Mesendoderm (in vitro differentiated cells): ENCODE results near the gene ERC2.

Source experiments
- DNase-seq: peaks from one replicate; pipeline ENCODE4 v3.0.0; 2013
- H2AK5ac ChIP-seq: 2 replicates; pipeline ENCODE4 v1.6.1; 2013; ENCODE audit warnings: low read length, inconsistent platforms
- H2BK120ac ChIP-seq: 2 replicates; pipeline ENCODE4 v1.6.1; 2013; ENCODE audit warnings: low read depth, mild to moderate bottlenecking, low read length, moderate library complexity, mixed read lengths
- H2BK15ac ChIP-seq: replicated peaks from 2 replicates; pipeline ENCODE4 v1.6.1; 2013; ENCODE audit warnings: low read depth, mild to moderate bottlenecking, moderate library complexity
- H2BK5ac ChIP-seq: 2 replicates; pipeline ENCODE4 v1.6.1; 2013; ENCODE audit warnings: low read length, inconsistent platforms
- H3K18ac ChIP-seq: 2 replicates; pipeline ENCODE4 v1.6.1; 2013; ENCODE audit warnings: mild to moderate bottlenecking, low read length, mixed read lengths
- H3K23ac ChIP-seq: one replicate; pipeline ENCODE4 v1.6.1; 2013; ENCODE audit warnings: low read length
- H3K27ac ChIP-seq: 2 replicates; pipeline ENCODE4 v1.5.1; 2013; ENCODE audit warnings: low read depth, mild to moderate bottlenecking, inconsistent platforms, low read length, moderate library complexity
- H3K27me3 ChIP-seq: 2 replicates; pipeline ENCODE4 v1.6.1; 2013; ENCODE audit warnings: low read length, control low read depth, mild to moderate bottlenecking, inconsistent platforms; ENCODE audit not compliant: insufficient read depth, poor library complexity
- H3K36me3 ChIP-seq: 2 replicates; pipeline ENCODE4 v1.6.1; 2013; ENCODE audit warnings: low read length, inconsistent platforms; ENCODE audit not compliant: control insufficient read depth, insufficient read depth
- H3K4ac ChIP-seq: one replicate; pipeline ENCODE4 v1.6.1; 2013; ENCODE audit warnings: low read depth, mild to moderate bottlenecking, low read length, moderate library complexity
- H3K4me1 ChIP-seq: 2 replicates; pipeline ENCODE4 v1.6.1; 2013; ENCODE audit warnings: low read depth, low read length, inconsistent platforms; ENCODE audit not compliant: control insufficient read depth
- H3K4me2 ChIP-seq: 2 replicates; pipeline ENCODE4 v1.6.1; 2013; ENCODE audit warnings: low read length
- H3K4me3 ChIP-seq: 2 replicates; pipeline ENCODE4 v1.5.1; 2013; ENCODE audit warnings: mild to moderate bottlenecking, low read length
- H3K56ac ChIP-seq: one replicate; pipeline ENCODE4 v1.6.1; 2013; ENCODE audit warnings: low read length
- H3K79me1 ChIP-seq: 2 replicates; pipeline ENCODE4 v1.6.1; 2013; ENCODE audit warnings: low read length, inconsistent platforms
- H3K79me2 ChIP-seq: 2 replicates; pipeline ENCODE4 v1.6.1; 2013; ENCODE audit warnings: mild to moderate bottlenecking, low read length; ENCODE audit not compliant: control insufficient read depth, insufficient read depth
- H3K9ac ChIP-seq: 2 replicates; pipeline ENCODE4 v1.6.1; 2013; ENCODE audit warnings: low read length, inconsistent platforms
- H4K5ac ChIP-seq: one replicate; pipeline ENCODE4 v1.6.1; 2013; ENCODE audit warnings: low read length
- H4K8ac ChIP-seq: one replicate; pipeline ENCODE4 v1.6.1; 2013; ENCODE audit warnings: low read depth, mild to moderate bottlenecking, control low read depth, low read length, moderate library complexity
- WGBS: extraction: QIAGEN DNeasy Blood & Tissue Kit; methylation state at CpG from one replicate; pipeline ENCODE4 v1.1.7; 2013; ENCODE audit warnings: low lambda C conversion rate, missing lambda C conversion rate; ENCODE audit not compliant: insufficient coverage; ENCODE audit errors: extremely low coverage; 5-methylcytosine and 5-hydroxymethylcytosine counted together

ERC2 gene

DNA sequence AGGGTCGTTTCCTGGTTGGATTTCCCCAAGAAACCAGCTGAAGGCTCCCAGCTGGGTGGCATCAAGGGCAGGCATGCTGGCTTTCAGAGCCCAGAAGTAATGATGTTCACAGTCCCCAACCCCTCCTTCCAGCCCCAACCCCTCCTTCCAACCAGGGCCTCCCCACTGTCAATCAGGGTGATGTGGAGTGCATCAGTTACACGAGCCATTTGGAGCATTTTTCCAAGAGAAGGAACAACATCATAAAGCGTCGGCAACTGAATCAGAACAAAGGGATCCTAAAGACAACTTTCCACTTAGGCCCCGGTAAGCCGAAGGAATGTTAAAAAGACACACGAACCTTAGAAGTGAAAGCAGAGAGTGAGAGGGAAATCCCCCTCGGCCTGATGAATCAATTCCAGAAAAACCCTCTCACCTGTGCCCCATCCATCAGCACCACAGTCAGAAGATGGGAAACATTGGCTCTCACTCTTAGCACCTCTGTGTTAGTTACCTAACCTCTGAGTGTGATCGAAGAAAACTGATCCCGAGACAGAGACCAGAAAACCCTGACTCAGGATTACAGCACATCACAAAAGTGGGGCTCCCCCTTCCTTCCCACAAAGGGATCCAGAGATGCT lies 880.0 kb downstream of the ERC2 start:
- H2BK5ac ChIP-seq: no peak overlapping the region
- no peak overlapping the region for H3K18ac ChIP-seq
- no peak overlapping the region for H3K4me2 ChIP-seq
- no peaks in the 10 kb centered on the region for H3K79me2 ChIP-seq
- no peaks in the 10 kb centered on the region for H3K79me1 ChIP-seq
- H3K27me3 ChIP-seq: no peaks in the 10 kb centered on the region
- no CpG with 5 or more reads among the region's 10 CpGs for WGBS
- H4K8ac ChIP-seq: no peak overlapping the region
- no peaks in the 10 kb centered on the region for H3K36me3 ChIP-seq
- H2BK120ac ChIP-seq: no peak overlapping the region
- peaks cover 7% of the 10 kb centered on the region for H3K4me1 ChIP-seq
- H4K5ac ChIP-seq: no peak overlapping the region
- DNase-seq: no peak
- no peak overlapping the region for H3K23ac ChIP-seq
- no peak overlapping the region for H3K4me3 ChIP-seq
- no peak overlapping the region for H3K27ac ChIP-seq
- no peak overlapping the region for H3K9ac ChIP-seq
- no peak overlapping the region for H3K56ac ChIP-seq
- H2BK15ac ChIP-seq: no peak overlapping the region
- no peak overlapping the region for H2AK5ac ChIP-seq
- no peak overlapping the region for H3K4ac ChIP-seq

DNA sequence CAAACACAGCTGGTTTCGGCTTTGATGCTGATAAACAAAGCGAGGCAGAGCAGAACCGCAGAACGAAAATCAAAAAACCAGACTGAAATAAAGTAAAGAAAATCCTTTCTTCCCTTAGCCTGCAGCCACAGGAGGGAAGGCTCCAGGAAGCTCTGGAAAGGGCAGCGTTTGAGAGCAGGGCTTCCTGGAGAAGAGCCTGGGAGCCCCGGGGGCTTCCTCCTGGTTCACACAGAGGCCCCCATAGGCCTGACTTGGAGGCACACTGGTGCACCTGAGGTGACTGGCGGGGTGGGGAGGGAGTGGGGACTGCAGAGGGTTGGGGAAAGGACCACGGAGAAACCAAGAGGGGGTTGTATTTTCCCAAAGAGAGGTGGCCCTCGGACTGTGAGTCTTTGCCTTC lies 882.4 kb downstream of the ERC2 start:
- Histone ChIP-seq H3K79me1 (no peaks in the 10 kb centered on the region), H2AK5ac (no peak overlapping the region), H3K4me2 (no peak overlapping the region), H4K5ac (no peak overlapping the region), H3K23ac (no peak overlapping the region), H4K8ac (no peak overlapping the region), H3K36me3 (no peaks in the 10 kb centered on the region), H3K27me3 (no peaks in the 10 kb centered on the region), H3K4ac (no peak overlapping the region), H3K18ac (peak overlapping the region; percentile 33), H2BK15ac (no peak overlapping the region), H2BK120ac (no peak overlapping the region), H3K56ac (no peak overlapping the region), H3K9ac (no peak overlapping the region), H3K79me2 (no peaks in the 10 kb centered on the region), H2BK5ac (no peak overlapping the region), H3K4me1 (peaks cover 4% of the 10 kb centered on the region), H3K27ac (no peak overlapping the region), H3K4me3 (no peak overlapping the region)
- no CpG with 5 or more reads among the region's 9 CpGs for WGBS
- DNase-seq: no peak

DNA sequence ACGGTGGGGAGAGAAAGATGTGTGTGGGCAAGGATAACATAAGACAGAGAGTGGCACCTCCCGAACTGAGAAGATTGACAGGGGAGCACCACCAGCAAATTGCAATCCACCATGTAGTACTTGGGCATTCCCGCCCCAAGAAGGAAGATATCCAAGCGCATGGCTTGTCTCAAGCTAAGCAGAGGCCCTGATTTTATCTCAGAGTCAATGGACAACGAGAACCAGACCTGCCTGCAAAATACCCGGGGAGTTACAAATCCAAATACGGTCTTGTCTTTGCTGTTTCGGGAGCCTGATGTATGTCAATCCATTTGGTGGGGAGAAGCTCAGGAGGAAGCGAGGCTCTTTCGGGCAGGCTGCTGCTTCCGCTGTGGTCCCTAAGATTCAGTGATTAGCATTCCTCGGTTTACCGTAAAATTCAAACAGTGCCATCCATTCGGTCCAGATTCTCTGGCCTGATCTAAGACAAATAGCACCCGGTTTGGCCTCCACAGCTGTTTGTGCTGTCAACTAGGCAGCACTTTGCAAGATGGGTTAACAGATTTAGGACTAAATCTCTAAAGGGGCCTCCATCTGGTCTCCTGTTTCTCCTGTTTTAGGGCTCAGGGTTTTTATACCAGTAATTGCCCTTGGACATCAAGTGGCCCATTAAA lies 883.4 kb downstream of the ERC2 start:
- H2BK120ac ChIP-seq: no peak overlapping the region
- H3K27ac ChIP-seq: no peak overlapping the region
- H3K56ac ChIP-seq: no peak overlapping the region
- H3K79me2 ChIP-seq: no peaks in the 10 kb centered on the region
- no peaks in the 10 kb centered on the region for H3K79me1 ChIP-seq
- H3K36me3 ChIP-seq: no peaks in the 10 kb centered on the region
- H2BK15ac ChIP-seq: no peak overlapping the region
- no peak overlapping the region for H2BK5ac ChIP-seq
- peak overlapping the region; percentile 94 for H2AK5ac ChIP-seq
- peaks cover 4% of the 10 kb centered on the region for H3K4me1 ChIP-seq
- peak; percentile 33 for DNase-seq
- H4K8ac ChIP-seq: no peak overlapping the region
- H3K4me2 ChIP-seq: no peak overlapping the region
- no peak overlapping the region for H3K4ac ChIP-seq
- no peak overlapping the region for H3K23ac ChIP-seq
- H3K9ac ChIP-seq: no peak overlapping the region
- no peak overlapping the region for H4K5ac ChIP-seq
- no peak overlapping the region for H3K4me3 ChIP-seq
- WGBS: no CpG with 5 or more reads among the region's 15 CpGs
- H3K18ac ChIP-seq: no peak overlapping the region
- no peaks in the 10 kb centered on the region for H3K27me3 ChIP-seq

DNA sequence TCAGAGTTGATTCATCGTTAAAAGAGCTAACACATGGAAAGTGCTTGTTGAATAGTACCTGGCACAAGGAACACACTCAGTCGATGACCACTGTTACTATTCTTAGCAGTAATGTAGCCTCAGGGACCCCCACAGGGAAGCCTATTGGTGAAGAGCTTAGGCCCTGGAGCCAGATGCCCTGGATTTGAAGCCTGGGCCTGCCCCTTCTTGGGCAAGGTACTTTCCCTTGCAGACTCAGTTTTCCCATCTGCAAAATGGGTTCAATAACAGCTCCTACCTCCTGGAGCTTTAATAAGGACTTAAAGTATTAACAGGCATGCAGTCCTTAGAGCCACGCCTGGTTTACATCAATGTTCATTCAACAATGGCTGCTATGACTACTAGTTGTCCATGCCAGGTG lies 884.2 kb downstream of the ERC2 start:
- no CpG with 5 or more reads among the region's 3 CpGs for WGBS
- Histone ChIP-seq H3K79me2 (no peaks in the 10 kb centered on the region), H3K4ac (no peak overlapping the region), H3K4me1 (peaks cover 4% of the 10 kb centered on the region), H2BK120ac (no peak overlapping the region), H4K5ac (no peak overlapping the region), H3K4me2 (no peak overlapping the region), H2BK5ac (no peak overlapping the region), H2AK5ac (no peak overlapping the region), H3K79me1 (no peaks in the 10 kb centered on the region), H3K27me3 (no peaks in the 10 kb centered on the region), H3K56ac (no peak overlapping the region), H3K36me3 (no peaks in the 10 kb centered on the region), H2BK15ac (no peak overlapping the region), H3K18ac (no peak overlapping the region), H4K8ac (no peak overlapping the region), H3K9ac (no peak overlapping the region), H3K23ac (no peak overlapping the region), H3K4me3 (no peak overlapping the region), H3K27ac (no peak overlapping the region)
- no peak for DNase-seq

DNA sequence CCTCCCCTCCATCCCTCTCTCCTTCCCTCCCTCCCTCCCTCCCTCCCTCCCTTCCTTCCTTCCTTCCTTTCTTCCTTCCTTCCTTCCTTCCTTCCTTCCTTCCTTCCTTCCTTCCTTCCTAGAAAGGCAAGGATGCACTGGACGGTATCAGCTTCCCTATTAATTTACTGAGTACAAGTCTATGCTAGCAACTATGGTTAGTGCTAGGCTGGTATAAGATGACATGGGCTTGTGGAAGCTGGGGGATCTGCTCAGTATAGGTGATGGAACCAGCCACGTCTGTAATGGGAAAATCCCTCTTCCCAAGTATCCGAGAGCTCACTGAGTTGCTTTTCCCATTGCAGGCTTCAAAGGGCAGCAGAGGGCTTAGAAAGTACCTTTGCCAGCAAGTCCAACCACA lies 884.8 kb downstream of the ERC2 start:
- H3K27ac ChIP-seq: no peak overlapping the region
- H3K36me3 ChIP-seq: no peaks in the 10 kb centered on the region
- H4K8ac ChIP-seq: no peak overlapping the region
- no peak overlapping the region for H3K4me2 ChIP-seq
- no peak overlapping the region for H2BK120ac ChIP-seq
- no peaks in the 10 kb centered on the region for H3K79me1 ChIP-seq
- no peak overlapping the region for H2AK5ac ChIP-seq
- no peak overlapping the region for H2BK15ac ChIP-seq
- no peak overlapping the region for H3K18ac ChIP-seq
- H3K27me3 ChIP-seq: no peaks in the 10 kb centered on the region
- H3K56ac ChIP-seq: no peak overlapping the region
- H4K5ac ChIP-seq: no peak overlapping the region
- H3K23ac ChIP-seq: no peak overlapping the region
- H3K79me2 ChIP-seq: no peaks in the 10 kb centered on the region
- WGBS: no CpG with 5 or more reads among the region's 3 CpGs
- H3K4ac ChIP-seq: no peak overlapping the region
- H3K4me3 ChIP-seq: no peak overlapping the region
- H3K9ac ChIP-seq: no peak overlapping the region
- H2BK5ac ChIP-seq: no peak overlapping the region
- DNase-seq: no peak
- H3K4me1 ChIP-seq: peaks cover 4% of the 10 kb centered on the region

DNA sequence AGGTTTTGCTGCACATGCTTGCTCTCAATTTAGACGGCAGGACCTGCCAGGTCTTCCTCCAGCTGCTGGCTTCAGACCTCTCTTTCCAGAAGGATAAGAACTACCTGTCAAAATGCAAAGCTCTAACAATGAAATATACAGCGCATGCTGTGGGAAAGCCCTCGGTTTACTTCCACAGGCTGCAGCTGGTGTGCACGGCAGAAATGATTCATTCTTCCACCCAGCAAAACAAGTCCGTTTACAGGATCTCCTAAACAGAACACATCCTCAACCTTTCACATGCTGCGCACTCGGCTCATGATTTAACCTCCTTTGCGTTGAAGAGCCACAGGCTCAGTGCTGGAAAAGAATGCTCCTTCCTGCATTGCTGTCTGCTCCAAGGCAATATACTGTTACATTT lies 888.8 kb downstream of the ERC2 start:
- H3K27me3 ChIP-seq: no peaks in the 10 kb centered on the region
- no peak overlapping the region for H2BK5ac ChIP-seq
- no peaks in the 10 kb centered on the region for H3K79me1 ChIP-seq
- H2AK5ac ChIP-seq: no peak overlapping the region
- no peak overlapping the region for H3K23ac ChIP-seq
- H3K4me1 ChIP-seq: peaks cover 2% of the 10 kb centered on the region
- no peak for DNase-seq
- H3K79me2 ChIP-seq: no peaks in the 10 kb centered on the region
- no peaks in the 10 kb centered on the region for H3K36me3 ChIP-seq
- H3K4ac ChIP-seq: no peak overlapping the region
- no peak overlapping the region for H3K27ac ChIP-seq
- no peak overlapping the region for H3K18ac ChIP-seq
- H3K4me2 ChIP-seq: no peak overlapping the region
- no peak overlapping the region for H3K9ac ChIP-seq
- H3K56ac ChIP-seq: no peak overlapping the region
- no peak overlapping the region for H2BK15ac ChIP-seq
- no peak overlapping the region for H4K8ac ChIP-seq
- no peak overlapping the region for H2BK120ac ChIP-seq
- H3K4me3 ChIP-seq: no peak overlapping the region
- no CpG with 5 or more reads among the region's 8 CpGs for WGBS
- H4K5ac ChIP-seq: no peak overlapping the region
